Globus pallidus (tissue), 1 donor: ENCODE data around the gene PPP3CA.
"Not testable (repeated sequence)": the region's sequence is repeated elsewhere in the genome, so short reads cannot be mapped to it uniquely, and the experiment has no call there.

Source experiments
- DNase-seq: peaks from one replicate; pipeline ENCODE4 v3.0.0-alpha.2; 2015; ENCODE audit warnings: low spot score

The PPP3CA gene

GRCh38 chr4:101211146-101211553 lies 136.2 kb downstream of the PPP3CA start:
- no peak for DNase-seq

GRCh38 chr4:101210331-101210730 lies 137.0 kb downstream of the PPP3CA start:
- no peak for DNase-seq

- DNase-seq = no peak
These were observed 139.2 kb downstream of the PPP3CA start for GRCh38 chr4:101208171-101208570.

GRCh38 chr4:101205916-101206315 lies 141.4 kb downstream of the PPP3CA start:
- DNase-seq = no peak

- DNase-seq = no peak
These were observed 145.9 kb downstream of the PPP3CA start for GRCh38 chr4:101201421-101201820.

GRCh38 chr4:101200561-101200960 lies 146.8 kb downstream of the PPP3CA start:
- no peak for DNase-seq

GRCh38 chr4:101199507-101200285 lies 147.6 kb downstream of the PPP3CA start:
- DNase-seq = no peak

GRCh38 chr4:101198682-101199339 lies 148.5 kb downstream of the PPP3CA start:
- no peak for DNase-seq

GRCh38 chr4:101197350-101197749 lies 150.0 kb downstream of the PPP3CA start:
- DNase-seq = no peak

GRCh38 chr4:101192244-101192643 lies 155.1 kb downstream of the PPP3CA start:
- DNase-seq = no peak

GRCh38 chr4:101191302-101192098 lies 155.8 kb downstream of the PPP3CA start:
- peak; percentile 76 for DNase-seq

GRCh38 chr4:101190751-101191150 lies 156.6 kb downstream of the PPP3CA start:
- no peak for DNase-seq

- no peak for DNase-seq
These were observed 158.4 kb downstream of the PPP3CA start for GRCh38 chr4:101188906-101189305.

- no peak for DNase-seq
These were observed 159.5 kb downstream of the PPP3CA start for GRCh38 chr4:101187841-101188240.

- DNase-seq = no peak
These were observed 160.7 kb downstream of the PPP3CA start for GRCh38 chr4:101186567-101187184.

- DNase-seq = no peak
These were observed 162.7 kb downstream of the PPP3CA start for GRCh38 chr4:101184668-101185067.

GRCh38 chr4:101183666-101184373 lies 163.5 kb downstream of the PPP3CA start:
- no peak for DNase-seq

GRCh38 chr4:101183221-101183620 lies 164.1 kb downstream of the PPP3CA start:
- no peak for DNase-seq

GRCh38 chr4:101182688-101183087 lies 164.6 kb downstream of the PPP3CA start:
- DNase-seq = not testable (repeated sequence)

- DNase-seq = no peak
These were observed 168.6 kb downstream of the PPP3CA start for GRCh38 chr4:101178731-101179130.

- no peak for DNase-seq
These were observed 170.2 kb downstream of the PPP3CA start for GRCh38 chr4:101177154-101177553.
